ENCODE measurements around the gene TBL1XR1.
A peak's percentile ranks its signal among the peaks of the same experiment; 100 is the strongest.

Gene TBL1XR1

DNA sequence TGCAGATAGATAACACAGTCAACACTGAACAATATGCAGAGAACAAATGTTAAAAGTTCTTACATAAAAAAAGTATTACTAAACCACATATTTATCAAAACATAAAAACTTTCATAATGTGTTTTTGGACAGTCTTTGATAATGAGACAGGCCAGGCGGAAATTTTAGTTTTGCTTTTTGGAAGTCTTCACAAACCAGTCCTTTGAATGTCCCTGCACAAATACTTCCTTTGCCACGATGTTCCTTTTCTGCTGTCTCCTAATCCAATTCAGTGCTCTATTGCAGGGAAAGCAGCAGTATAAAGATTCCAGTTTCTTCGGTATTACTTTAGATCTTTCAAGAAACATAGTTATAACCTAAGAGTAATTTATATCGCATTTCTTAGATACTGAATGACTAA is 135.9 kb downstream of the TBL1XR1 start:
- DNase-seq (ENCODE audit: low spot score), result peak; percentile 16

DNA sequence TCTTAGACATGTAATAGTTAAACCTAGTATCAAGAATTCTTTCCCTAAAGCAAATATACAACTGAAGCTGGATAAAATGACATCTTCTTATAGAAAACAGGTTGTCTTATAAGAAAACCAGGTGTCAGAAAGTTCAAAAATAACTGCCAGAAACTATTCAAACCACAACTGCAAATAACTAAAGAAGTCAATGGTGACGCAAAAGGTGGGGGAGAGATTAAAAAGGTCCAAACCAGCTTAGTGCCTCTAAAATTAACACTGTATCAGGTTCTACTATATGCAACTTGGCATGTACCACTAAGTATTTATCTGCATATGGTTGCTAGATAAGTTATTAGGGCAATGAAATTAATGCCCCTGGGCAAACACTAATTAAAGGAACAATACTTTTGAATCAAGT is 136.8 kb downstream of the TBL1XR1 start:
- DNase-seq (ENCODE audit: low spot score), result no peak

- no peak for DNase-seq (ENCODE audit: low spot score)
Observed at GRCh38 chr3:177058648-177059047, 138.6 kb downstream of the TBL1XR1 start.

DNA sequence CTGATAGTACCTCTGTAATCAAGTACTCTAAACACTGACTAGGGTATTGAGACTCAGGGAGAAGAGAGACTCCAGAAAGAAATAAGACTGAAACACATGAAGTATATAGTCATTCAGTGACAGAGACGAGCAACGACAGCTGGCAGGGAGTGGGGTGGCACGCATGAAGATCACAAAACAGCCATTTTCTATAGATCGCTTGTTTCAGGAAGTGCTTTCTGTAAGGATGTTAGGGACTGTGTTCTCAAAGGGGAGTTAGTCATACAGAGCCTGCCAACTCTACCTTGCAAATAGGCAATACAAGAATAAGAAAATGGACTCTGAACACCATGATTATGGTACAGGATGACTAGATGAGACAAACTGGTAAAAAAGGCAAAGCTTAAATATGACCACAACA is 139.5 kb downstream of the TBL1XR1 start:
- no peak for DNase-seq (ENCODE audit: low spot score)

DNA sequence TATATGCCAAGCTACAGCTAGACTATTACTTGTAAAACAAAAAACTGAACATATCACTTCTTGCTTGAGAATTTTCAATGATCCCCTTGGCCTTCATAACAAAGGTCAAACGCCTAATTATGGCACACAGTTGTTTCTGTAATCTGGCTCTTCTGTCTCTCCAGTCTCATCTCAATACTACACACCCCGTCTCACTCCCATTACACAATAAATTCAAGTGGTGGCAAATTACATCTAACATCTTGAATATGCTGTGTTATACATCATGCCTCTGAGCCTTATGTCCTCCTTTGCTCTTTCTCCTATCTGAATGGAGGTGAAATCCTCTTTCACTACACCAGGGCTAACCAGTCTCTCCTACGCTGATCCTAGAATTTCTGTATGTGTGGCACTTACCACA is 140.4 kb downstream of the TBL1XR1 start:
- no peak for DNase-seq (ENCODE audit: low spot score)

DNA sequence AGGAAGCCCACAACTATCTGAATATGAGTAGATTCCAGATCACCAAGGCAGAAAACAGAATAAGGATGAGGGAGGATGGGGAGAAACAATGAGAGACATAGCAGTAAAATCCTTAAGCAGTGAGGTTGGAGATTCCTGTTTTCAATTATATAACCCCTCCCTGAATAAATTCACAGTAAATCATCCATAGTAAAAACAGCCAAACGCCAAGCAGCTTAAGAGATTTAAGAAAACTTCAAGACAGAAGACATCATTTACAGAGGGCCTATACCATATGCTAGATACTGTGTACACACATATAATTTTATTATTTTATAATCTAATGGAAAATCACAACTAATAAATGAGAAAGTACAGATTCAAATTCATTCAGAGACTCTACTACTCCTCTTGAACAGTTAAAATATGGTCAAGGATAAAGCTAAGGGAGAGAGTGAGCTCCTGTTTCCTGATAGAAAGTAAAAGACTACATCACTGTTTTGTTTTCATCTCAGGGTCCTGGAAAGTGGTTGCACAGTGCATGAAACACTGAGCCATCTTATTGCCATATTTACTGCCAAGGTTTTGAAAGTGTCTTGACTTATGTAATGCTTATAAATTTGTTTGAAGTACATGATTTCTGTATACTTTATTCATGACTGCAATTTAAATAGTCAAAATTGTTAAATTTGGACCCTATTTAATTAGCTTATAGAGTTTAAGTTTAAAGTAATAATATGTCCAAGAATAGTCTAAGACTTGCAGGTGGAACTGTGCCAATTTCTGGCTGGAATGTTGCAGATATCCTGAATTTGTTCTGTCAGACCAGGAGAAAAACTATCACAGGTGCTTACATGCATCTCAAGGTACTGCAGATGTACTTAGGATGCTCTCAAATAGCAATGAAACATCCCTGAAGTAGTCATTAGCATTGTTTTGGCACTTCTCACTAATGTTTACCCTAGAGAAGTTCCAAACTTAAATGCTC is 141.4 kb downstream of the TBL1XR1 start:
- DNase-seq (ENCODE audit: low spot score), result no peak

- DNase-seq (ENCODE audit: low spot score), result no peak
Observed at GRCh38 chr3:177053107-177053506, 144.2 kb downstream of the TBL1XR1 start.

GRCh38 chr3:177051411-177051810 is 145.9 kb downstream of the TBL1XR1 start:
- DNase-seq (ENCODE audit: low spot score), result peak; percentile 80

GRCh38 chr3:177050501-177051237 is 146.6 kb downstream of the TBL1XR1 start:
- peak; percentile 63 for DNase-seq (ENCODE audit: low spot score)

DNA sequence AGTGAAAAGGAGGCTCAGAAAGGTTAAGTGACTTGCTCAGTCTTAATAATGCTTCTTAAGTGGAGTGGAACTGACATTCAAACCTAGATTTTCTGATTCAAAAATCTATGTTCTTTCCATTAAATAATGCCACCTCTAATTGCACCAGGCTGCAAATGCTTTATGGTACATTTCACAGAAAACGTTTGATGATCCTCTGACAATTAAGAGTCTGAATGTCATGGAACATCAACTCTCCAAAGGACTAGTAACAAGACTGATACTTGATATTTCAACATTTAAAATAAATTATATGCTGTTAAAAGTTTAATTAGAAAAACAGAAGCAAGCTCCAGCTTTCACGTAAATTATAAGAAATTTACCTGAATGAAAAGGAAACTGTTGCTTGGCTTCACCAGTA is 151.5 kb downstream of the TBL1XR1 start:
- DNase-seq (ENCODE audit: low spot score), result no peak

- no peak for DNase-seq (ENCODE audit: low spot score)
Observed at GRCh38 chr3:177045222-177045621, 152.1 kb downstream of the TBL1XR1 start.

DNA sequence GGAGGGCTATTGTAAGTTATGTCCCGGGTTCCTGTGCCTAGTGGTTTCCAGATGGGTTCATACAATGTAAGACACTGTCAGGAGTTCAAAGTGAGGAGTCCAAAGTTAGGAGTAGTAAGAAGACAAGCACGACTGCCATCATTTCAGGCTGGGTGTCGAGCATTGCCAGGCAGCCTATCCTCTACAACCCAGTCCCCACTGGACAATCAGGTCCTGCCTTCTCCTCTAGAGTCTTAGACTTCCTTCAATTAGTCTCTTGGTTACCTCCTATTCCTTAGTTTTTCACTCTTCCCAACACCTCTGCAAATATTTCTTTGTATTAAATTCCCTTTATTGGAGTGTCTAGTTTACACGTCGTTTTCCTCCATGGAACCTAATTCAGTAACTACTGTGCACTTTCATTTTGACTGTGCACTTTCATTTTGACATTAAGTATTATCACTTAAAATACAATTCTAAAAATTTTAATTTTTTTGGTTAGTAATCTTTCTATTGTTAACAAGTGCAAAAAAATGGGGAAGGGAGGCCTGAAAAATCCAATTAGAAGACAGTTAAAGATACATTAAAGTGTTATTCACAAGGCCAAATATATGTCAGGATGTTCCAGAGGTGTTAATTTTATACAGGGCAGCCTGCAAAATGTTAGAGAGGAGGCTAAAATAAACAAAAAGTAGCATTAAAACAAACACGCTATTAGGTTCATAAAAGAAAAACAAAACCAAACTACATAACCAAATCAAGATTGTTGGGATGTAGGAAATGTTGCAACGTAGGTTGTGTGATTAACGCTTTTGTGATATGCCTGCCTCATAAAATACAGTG is 155.3 kb downstream of the TBL1XR1 start:
- DNase-seq (ENCODE audit: low spot score), result no peak

DNA sequence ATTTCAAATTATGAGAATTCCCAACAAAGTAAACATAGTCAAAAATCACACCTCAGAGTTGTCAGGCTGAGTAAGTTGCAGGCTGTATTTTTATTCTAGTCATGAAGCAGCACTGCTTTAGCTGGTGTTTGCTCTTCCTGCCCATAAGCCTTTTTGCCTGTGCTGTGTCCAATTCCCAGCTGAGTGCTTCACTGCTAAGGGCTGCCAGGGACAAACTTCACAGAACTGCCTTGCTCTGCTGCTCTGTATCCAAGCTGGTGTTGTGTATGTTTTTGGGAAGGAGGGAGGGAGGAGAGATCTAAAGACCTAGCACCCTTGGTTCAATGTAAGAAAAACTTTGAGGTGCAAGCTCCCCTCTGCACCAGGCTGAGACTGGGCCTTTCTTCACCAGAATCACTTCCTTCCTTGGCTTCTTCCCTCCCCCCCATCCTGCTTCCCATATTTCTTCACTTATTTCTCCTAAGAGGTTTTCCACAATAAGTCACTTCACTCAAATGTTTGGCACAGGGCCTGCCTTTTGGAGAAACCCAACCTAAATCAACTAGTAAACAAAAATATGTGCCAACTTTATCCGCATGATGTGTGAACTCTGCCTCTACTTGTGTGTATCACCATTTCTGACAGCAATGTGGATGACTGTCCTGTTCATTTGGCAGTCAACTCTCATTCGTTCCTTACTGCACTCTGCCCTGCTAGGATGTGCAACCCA is 156.1 kb downstream of the TBL1XR1 start:
- DNase-seq (ENCODE audit: low spot score), result peak; percentile 72

DNA sequence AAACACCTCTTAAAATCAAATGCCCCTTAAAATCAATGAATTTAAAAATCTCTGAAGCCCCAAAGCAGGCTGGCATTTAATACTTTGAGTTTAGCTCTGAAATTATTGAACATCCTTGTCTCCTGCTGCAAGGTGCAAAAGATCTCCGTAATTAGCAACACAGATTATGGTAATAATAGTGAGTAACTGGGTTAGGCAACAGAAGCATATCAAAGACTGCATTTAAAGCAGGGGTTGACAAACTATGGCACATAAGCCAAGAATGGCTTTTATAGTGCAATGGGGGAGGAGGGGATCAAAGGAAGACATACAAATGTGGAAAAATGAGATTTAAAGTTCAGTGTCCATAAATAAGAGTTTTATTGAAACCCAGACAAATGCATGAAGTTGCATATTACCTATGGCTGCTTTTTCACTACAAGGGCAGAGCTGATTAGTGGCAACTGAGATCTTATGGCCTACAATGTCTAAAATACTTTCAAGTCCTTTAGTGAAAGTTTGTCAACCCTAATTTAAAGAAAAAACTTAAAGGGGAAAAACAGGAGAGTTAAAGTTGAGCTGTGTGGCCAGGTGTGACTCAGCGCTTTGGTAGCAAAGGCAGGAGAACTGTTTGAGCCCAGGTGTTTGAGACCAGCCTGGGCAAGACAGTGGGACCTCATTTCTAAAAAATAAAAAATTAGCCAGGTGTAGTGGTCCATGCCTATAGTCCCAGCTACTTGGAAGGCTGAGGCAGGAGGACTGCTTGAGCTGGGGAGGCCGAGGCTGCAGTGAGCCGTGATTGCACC is 157.6 kb downstream of the TBL1XR1 start:
- no peak for DNase-seq (ENCODE audit: low spot score)

DNA sequence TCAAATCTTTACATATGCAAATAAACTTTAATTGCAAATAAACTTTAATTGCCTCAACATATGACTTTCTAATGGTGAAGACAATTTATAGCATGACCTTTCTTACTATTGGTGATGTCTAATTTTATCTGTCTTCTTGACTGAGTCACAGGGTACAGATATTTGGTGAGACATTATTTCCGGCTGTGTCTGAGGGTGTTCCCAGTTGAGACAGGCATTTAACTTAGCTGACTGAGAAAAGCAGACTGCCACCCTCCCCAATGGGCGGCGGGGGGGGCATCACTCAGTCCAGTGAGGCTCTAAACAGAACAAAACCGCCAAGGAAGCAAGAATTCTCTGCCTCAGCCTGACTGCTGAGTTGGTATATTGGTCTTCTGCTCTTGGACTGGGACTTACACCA is 160.0 kb downstream of the TBL1XR1 start:
- DNase-seq (ENCODE audit: low spot score), result no peak

DNA sequence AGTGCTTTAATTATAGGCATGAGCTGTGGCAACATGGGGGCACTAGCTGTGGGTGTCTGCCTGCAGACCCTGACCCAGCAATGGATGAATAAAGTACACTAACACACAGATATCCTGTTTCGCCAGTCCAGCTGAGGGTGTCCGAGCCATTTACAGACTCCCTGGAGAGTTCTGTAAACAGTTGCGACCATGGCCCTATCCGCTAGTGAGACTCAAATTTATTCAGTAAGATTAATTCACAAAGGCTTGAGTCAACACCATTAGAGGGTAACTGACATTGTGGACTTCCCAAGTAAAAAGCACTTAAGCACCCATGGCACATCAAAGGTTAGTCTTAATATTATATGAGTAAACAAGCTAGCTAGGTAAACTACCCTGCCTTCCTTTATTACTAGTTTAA is 161.6 kb downstream of the TBL1XR1 start:
- no peak for DNase-seq (ENCODE audit: low spot score)

GRCh38 chr3:177034832-177035475 is 162.3 kb downstream of the TBL1XR1 start:
- DNase-seq (ENCODE audit: low spot score), result no peak

- DNase-seq (ENCODE audit: low spot score), result no peak
Observed at GRCh38 chr3:177026505-177027277, 170.6 kb downstream of the TBL1XR1 start.

- DNase-seq (ENCODE audit: low spot score), result no peak
Observed at GRCh38 chr3:177015881-177016280, 181.4 kb downstream of the TBL1XR1 start.

All from Ammon's horn (tissue), 1 donor.